NCI-H510A (cell line): Measurements from ENCODE around the gene FAM13A.

Experiments used
- DNase-seq: peaks from one replicate; lab custom pipeline; 2025; lab: John Stamatoyannopoulos, UW

Gene FAM13A

DNA sequence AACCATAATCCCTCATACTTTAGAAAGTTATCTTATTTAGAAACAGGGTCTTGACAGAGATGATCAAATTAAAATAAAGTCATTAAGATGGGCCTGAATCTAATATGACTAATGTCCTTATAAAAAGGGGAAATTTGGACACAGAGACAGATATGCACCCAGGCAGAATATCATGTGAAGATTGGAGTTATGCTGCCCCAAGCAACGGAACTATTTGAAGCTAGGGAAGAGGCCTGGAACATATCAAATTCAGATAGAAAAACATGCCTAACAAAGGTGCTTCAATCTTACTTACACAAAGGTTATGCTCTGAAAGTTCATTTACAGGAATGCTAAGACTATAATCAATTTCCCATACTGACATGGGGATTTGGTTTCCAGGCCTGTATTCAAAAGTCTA lies 246.7 kb downstream of the FAM13A start:
- no peak for DNase-seq

DNA sequence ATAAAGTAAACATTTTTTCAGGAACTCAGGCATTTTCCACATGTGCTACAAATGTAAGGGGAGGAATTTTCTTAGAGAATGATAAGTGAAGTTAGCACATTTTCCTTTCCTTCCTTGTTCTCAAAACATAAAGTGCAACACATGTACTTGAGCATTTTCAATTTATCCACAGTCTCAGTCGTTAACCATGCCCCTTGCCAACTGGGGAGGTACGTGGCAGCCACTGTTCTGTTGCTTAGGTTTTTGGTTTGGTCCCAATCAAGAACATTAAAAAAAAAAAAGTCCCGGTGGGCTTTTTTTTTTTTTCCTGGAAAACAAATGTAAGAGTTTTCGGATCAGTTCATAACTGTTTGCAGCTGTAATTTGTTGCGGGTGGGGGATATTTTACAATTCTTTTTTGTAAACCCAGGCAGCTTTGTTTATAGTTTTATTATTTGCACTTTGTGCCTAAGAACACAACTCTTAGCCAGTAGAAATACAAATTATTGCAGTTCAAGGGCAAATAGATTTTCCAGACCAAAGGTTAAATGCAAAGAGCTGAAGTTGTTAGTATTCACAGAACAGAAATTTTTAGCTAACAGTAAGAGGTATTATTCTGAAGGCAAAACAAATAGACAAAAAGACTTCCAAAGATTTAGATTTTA lies 247.3 kb downstream of the FAM13A start:
- no peak for DNase-seq

DNA sequence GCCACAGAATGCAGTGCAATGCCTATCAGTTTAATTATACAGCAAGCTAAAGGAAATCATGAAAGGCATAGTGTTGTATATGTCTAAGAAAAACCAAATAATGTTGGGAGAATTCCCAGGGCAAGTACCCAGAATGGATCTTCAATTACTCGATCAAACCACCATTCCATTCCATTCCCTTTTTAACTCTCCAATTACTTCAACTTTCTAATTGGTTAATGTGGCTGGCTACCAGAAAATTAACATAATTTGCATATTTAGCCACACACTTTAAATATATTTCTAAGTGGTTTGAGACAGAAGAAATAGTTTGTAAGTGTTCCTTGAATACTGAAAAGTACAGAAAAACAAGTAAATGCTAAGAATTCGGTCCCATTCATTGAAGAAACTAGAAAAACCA lies 247.9 kb downstream of the FAM13A start:
- no peak for DNase-seq

DNA sequence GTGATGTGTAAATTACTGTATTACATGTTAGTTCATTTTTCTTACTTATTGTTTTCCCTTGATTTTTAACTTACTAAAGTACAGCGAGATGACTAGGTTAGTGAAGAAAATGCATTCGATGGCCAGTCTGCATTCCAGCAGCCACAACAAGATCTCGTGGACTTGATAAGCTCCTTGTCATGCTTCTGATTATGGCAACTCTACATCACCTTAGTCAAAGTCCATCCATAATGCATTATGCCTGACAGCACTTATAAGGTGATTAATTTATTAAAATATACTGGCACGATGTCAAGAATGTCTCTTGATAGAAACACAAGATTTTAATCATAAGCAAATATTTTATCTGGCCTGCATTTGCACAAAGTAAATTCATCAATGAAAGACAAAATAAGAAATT lies 249.5 kb downstream of the FAM13A start:
- no peak for DNase-seq

DNA sequence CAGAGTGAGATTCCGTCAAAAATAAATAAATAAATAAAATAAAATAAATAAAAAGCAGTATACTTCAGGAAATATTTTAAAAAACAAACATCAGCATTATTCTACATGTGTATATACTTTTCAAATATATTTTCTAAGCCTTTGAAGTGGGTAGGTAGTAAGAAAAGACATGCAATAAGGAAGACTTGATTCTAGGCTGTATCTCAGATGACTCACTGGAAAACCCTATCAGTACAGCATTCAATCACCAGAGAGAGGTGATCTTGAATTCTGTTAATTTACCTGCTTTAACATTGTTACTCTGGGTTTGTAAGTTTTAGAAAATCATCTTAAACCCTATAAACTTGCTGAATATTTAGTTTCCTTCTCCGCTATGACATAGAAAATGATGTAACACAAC lies 252.8 kb downstream of the FAM13A start:
- no peak for DNase-seq

DNA sequence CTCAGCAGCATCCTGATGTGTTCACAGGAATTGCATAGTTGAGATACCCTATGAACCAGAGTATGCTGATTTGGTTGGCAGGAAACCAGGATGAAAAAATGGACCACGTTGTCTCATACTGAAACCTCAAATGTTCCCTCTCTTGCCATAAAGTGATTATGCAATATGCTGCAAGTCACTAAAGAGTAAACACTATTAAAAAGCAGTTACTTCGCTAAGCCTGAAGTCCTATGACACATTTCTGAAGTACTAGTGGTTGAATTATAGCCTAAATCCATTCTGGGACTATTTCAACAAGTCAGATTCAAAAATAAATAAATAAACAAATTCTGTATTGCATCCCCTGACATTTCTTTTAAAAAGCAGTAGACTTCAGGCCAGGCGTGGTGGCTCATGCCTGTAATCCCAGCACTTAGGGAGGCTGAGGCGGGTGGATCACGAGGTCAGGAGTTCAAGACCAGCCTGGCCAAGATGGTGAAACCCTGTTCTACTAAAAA lies 253.3 kb downstream of the FAM13A start:
- DNase-seq: no peak

DNA sequence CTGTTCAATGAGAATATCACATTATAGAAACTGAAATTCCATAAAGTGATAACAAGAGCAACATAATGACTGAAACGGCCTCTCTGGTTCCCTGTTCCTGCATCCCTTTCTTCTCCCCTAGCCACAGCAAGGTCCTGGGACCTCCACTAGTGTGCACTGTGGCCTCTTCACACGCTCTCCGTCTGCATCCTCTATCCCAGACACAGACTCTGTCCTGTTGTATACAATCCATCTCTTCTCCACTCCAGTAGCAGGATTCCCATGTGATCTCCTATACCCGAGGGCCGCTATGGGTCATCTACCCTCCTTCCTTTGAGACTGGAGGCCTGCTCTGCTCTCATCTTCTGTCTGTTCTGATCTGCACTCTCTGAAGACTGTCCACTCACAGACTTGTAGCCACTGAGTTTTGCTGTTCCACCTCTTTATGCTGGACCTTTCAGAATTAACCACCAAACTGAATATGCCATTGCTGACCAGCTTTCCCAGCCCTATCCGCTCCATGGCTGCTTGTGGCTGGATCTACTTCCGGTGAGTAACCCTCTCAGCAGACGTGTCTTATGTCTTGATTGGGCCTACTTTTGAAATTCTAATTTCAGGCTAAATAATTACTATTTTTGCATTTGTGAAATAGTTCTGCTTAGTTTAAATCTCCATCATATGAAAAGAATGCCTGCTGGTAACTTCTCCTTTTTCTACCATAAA lies 254.2 kb downstream of the FAM13A start:
- DNase-seq: no peak

DNA sequence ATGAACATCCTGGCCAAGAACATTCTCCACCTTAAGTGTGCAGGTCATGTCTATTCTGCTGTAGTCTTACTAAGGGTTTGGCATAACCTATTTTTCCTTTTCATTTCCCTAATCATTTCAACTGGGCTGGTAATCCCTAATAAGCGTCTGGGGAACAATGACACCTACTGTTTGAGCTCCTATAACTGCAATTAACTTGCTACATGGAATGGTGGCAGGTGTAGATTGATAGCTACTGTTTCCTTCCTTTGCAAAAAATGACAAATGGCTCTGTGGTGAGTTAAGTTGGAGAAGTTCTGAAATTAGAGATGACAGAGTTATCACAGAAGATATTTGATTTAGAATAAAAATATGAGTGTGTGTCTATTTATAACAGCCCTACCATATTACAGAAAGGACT lies 254.8 kb downstream of the FAM13A start:
- DNase-seq: no peak

DNA sequence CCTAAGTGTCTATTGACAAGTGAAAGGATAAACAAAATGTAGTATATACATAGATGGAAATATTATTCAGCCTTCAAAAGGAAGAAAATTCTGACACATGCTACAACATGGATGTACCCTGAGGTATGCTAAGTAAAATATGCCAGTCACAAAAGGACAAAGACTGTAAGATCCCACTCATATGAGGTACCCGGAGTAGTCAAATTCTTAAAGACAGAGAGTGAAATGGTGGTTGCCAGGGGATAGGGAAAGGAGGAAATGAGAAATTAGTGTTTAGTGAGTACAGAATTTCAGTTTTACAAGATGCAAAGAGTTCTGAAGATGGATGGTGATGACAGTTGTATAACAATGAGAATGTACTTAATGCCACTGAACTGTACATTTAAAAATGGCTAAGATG lies 257.1 kb downstream of the FAM13A start:
- DNase-seq: no peak

DNA sequence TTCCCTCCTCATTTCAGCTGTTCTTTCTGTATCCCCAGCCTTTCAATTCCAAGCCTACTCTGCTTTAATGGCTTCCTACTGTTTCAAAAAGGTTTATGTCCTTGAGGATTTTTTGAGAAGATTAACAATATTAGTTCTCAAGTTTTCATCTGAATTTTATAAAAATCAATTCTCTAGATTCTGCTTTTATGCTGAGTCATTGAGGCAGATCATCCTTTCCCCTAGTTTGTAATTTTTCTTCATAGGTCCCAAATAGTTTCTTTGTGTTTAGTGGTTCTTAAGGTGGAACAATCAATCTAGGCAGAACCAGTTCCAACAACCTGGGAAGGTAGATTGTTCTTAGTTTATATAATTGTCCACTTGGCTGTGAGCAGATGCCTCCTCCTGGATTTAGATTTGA lies 259.3 kb downstream of the FAM13A start:
- DNase-seq: no peak

DNA sequence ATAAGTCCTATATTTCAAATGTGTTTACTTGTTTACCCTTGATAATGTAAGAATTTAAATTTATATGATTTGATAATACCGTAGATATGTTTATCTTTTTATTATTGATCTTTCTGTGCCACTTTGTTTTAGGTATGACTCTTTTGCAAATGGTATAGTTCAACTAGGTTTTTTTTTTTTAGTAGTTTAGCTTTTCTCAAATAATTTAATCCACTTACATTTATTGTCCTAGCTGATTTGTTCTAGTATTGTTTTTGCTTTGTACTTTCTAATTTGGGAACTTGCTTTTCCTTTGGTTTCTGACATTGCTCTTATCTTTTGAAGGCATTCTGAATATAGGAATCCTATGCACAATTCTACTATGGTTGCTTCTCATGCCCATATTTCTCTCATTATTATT lies 260.4 kb downstream of the FAM13A start:
- no peak for DNase-seq

DNA sequence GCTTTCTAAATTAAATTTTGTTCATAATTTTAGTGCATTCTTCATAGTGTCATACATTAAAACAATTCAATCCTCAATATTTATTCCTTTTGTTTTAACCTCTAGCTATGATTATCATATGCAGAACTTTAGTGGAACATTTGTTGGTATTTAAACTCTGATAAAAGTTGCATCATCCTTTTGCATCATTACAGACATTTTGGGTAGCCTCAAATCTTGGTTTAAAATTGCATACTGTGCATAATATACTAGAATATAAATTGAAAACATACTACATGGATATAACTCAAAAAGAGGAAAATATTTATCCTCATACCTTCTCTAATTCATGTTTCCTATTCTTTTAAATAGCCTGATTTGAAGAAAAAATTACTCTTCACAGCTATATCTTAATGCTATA lies 262.0 kb downstream of the FAM13A start:
- DNase-seq: no peak

DNA sequence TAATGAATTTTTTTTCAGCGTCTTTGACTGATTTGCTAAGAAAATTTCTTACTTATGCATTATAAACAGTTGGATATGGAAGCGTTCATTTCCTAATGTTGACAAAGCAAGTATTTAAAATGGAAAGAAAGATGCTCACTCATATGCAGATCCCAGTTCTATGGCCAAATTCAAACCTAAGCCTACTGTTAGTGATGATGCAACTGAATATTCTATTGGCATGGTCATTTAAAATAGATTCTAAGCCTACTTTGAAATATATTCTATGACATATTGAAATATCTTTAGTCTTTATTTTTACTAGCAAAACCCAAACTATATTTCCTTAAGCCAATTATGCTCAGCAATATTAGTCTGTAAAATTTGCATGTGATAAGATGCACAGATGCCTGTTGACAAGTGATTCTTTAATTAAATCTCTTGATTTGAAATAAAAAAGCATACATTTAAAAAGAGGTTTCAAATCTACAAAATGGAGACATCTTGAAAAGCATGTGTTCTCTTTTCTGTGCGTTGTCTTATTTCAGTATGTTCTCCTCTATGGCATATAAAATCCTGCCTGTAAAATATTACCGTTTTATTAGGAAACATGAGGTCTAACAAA lies 262.8 kb downstream of the FAM13A start:
- DNase-seq: no peak

DNA sequence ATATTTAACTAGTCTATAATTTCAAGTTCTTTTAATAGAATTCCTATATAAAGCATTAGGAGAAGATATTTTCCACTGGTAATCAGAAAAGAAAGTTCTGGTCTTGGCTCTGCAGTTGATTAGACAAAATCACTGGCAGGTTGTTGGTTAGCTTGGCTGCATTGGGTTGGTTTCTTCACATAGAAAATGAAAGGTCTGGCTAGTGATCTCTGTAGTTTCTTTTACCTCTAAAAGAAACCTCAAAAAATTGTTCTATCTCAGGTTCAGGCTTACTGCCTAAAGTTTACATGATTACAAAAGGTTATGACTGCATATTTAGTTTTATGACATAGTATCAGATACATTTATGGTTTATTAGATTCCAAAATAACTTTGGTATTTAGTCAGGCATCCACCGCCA lies 263.5 kb downstream of the FAM13A start:
- DNase-seq: no peak

DNA sequence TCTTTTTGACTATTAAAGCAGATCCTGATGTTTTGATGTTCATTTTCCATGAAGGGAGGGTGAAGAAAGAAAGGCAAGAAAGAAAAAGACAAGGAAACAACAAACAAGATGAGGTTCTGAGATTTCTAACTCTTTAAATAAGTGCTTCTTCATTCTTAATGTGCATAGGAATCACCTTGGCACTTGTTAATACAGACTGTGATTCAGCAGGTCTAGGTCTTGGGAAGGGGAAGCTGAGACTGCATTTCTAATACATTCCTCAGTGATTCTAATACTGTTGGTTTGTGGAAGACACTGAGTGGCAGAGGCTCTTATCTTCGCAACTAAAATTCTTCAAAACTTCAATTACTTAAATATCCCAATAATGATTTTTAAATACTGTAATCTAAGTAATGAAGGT lies 264.2 kb downstream of the FAM13A start:
- no peak for DNase-seq

DNA sequence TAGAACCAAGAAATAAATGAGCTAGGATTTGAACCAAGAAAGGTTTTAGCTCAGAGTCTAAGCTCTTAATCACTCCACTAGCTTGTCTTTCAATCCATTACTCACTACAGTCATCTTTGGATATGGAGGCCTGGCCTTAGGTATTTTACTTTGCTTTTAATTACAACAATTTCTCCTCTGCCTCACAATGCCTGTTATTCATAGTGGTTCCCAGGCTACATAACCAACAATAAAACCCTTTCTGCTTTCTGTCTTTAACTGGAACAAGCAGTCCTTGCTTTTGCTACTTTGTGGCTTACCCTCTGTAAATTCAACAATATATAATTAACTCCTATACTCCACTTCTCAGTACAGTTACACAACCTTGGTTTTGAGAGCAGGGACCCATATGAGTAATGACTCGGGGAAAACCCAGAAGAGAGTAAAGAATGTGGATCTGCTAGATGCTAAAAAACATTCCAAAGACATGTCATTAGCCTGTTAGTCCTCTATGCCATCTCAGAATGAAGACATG lies 264.7 kb downstream of the FAM13A start:
- no peak for DNase-seq

DNA sequence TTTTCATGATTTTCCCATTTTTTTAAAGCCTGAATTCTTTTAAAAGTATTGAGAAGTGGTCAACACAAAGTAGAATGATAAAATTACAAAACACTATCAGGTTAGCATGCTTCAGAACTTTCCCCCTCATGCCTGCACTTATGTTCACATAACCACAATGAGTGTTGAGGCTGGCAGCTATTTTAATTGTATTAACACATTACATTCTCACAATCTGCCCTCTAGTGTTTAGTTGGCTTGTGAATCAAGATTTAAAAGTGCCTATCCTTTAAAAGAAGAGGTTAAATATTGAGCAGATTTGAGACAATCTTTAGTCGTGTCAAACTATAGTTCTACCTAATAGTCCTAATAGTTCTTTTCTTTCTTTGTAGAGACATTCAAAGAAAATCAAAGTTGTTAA lies 265.7 kb downstream of the FAM13A start:
- DNase-seq: no peak

DNA sequence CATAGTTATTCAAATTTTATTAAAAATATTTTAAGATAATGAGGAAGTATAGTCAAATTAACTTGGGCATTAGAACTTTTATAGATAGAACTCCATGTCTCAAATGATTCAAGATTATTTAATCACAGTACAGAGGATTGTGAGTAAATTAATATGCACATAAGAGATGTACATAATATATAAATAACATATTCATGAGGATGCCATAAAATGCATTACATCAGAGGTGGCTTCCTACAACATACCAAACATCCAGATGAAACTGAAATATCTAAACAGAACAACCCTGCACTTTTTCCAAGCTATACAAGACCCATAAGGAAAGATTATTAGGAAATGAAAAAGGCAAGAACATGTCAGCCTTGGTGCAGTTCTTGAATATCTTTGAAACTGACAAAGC lies 268.1 kb downstream of the FAM13A start:
- no peak for DNase-seq

DNA sequence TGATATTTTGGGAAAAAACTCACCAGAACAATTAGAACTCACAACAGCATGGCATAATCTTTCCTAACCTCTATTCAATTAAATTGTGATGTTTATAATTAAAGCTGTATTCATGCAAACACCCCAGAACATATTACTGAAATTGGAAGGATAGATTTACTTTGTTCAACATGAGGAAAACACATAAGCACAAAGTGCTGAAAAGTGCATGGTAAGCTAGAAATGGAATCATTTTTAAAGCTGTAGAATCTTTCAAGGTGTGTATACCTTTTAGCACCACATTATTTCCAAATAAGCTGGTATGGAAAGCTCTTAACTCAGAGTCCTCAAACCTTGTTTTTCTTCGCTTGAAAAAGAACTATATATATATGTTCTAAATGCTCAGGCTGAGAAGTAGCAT lies 268.6 kb downstream of the FAM13A start:
- no peak for DNase-seq

DNA sequence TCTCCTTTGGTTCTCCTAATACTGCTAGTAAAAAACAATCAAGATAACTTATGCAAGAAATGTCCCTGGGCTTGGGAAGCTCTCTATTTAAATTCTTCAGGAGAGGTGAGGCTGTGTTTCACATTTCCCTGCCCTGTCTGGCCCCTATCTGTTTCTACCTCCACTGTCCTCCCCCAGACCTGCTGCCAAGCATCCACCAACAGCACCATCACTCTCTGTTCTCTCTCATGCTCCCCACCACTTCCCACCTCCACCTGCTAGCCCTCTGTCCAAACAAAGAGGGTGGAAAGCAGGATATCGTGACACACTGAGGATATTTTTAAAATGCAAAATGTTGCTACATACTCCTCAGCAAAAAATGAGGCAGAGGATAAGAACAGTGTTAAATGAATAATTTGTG lies 271.0 kb downstream of the FAM13A start:
- no peak for DNase-seq

DNA sequence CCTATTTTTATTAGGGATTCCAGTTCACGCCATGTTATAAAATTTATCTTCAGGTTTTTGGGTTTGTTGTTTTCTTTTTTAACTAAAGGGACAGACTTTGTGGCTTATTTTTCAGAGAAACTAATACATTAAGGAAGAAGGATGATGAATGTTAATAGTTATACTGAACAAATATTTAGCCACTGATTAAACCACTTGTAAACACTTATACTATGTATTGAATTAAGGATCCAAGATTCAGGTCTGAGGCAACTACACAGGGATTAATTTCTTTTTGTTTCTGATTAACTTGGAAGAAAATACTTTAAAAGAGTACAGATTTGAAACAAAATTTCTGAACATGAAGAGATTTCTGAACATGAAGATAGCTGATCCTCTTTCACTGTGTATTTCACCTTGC lies 276.6 kb downstream of the FAM13A start:
- DNase-seq: no peak

DNA sequence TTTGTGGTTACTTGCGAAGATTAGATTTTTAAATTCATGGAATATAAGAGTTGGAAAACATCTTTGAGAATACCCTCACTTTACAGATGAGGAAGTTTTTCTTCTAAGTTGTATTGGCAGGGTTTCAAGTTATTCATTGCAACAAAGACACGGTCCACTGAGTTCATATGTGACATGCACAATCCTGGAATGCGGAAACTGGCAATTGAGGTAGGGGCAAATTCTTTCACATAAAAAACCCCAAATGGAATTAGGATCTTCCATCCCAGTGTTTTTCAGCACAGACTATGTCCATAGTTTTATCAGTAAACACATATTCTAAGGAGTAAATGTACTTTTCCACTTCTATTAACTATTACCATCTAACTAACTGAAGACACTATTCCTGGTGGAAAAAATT lies 277.6 kb downstream of the FAM13A start:
- DNase-seq: no peak

DNA sequence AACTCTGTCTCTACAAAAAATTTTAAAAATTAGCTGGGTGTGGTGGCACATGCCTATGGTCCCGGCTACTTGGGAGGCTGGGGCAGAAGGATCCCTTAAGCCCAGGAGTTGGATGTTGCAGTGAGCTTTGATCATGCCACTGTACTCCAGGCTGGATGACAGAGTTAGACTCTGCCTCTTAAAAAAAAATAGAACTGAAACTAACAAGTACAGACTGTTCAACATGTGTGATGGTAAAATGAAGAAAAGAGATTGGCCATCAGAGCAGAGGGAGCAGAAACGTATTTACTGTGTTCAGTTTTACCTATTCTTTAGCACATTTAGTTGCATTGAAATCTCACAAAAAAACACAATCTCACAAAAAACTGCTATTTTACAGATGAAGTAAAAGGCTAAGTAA lies 281.5 kb downstream of the FAM13A start:
- no peak for DNase-seq
